ENCODE results near the gene PREB. TPM values are rescaled to one million over a fixed set of nuclear protein-coding genes. Genes with fewer than 3 reads are reported as not detected.
"Not testable (repeated sequence)": the region's sequence is repeated elsewhere in the genome, so short reads cannot be mapped to it uniquely, and the experiment has no call there.

The PREB gene
- 59.0 TPM for polyA plus RNA-seq (2013, experiment 1 of 2; ENCODE audit: insufficient read length)
- polyA plus RNA-seq (2013, experiment 2 of 2; ENCODE audit: insufficient read length), result 54.6 TPM

- peak; percentile 96 for DNase-seq
Observed at GRCh38 chr2:27133905-27134780, at the start of gene PREB. PREB (minus strand) TSS chr2:27134636; CDS start chr2:27134421, 215 bp downstream.

GRCh38 chr2:27184115-27184514, 49.7 kb upstream of the PREB start:
- DNase-seq, result peak; percentile 26

DNA sequence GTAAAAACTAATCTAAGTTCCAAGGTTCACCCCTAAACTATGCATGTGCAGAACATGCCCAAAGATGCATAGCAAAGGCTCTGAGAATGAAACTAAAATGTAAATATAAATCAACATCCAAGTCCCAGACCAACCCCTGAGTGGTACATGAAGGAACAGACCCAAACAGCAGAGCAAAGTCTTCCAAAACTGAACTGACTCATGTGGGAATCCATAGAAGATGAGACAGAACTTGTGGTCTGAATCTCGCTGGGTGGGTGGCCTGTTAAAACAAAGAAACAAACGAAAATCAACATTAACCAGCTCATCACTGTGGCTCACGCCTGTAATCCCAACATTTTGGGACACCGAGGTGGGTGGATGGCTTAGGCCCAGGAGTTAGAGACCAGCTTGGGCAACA, 47.9 kb upstream of the PREB start:
- DNase-seq, result peak; percentile 93

DNA sequence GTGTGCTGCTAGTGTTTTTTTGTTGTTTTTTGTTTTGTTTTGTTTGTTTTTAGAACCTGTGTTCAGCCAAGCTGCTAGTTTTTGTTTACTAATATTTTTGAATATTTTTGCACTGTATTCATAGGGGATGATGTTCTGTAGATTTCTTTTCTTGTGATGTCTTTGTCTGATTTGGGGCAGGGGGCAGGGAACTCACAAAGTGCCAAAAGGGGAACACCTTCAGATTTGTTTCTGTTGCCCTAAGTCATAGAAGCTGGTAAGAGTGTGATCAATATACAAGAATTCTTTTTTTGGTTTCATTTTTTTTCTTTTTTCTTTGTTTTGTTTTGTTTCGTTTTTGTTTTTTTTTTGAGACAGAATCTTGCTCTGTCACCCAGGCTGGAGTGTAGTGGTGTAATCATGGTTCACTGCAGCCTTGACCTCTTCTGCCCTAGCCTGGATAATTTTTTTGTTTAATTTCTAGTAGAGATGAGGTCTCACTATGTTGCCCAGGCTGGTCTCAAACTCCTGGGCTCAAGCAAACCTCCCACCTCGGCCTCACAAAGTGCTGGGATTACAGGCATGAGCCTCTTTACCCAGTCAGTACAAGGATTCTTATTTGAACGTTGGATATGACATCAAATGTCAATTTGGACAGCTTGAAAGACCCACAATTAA, 45.0 kb upstream of the PREB start:
- no peak for DNase-seq

DNA sequence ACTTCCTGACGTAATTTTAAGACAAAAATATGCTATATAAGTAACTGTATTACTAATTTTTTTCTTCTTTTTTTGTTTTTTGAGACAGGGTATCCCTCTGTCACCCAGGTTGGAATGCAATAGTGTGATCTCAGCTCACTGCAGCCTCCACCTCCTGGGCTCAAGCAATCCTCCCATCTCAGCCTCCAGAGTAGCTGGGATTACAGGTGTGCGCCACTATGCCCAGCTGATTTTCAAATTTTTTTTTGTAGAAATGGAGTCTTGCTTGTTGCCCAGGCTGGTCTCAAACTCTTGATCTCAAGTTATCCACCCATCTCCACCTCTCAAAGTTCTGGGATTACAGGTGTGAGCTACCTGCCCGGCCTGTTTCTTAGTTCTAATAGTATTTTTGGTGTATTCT, 44.0 kb upstream of the PREB start:
- DNase-seq, result no peak

DNA sequence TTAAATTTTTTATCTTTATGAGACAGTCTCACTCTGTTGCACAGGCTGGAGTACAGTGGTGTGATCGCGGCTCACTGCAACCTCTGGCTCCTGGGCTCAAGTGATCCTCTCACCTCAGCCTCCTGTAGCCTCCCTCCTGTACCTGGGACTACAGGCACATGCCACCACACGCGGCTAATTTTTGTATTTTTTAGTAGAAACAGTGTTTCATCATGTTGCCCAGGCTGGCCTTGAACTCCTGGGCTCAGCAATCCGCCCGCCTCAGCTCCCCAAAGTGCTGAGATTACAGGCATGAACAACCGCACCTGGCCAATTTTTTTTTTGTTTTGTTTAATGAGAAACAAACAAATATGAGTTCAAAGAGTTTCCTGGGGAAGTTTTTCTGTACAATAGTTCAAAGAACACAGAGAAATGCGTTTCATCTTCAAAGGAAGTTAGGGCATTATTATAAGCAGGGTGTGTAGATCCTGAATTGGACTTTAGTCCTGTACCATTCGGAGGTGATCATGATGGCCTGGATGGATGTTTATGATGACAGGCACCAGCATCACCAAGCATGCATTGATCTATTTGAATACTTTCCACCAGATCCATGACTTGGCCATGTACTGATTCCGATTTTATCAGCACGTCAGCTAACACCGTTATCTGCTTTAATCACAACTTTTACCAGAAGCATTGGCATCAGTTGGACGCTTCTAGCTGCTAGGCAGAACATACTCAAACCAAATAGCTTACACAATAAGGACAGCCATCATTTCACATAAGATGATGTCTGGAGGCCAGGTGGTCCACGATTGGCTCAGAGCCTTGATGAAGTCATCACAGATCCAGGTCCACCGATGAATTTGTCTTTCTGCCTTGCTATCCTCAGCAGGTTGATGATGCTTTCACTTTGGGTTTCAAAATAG, 43.3 kb upstream of the PREB start:
- no peak for DNase-seq

- DNase-seq, result not testable (repeated sequence)
Observed at GRCh38 chr2:27175781-27176180, 41.3 kb upstream of the PREB start.

GRCh38 chr2:27175330-27175729, 40.9 kb upstream of the PREB start:
- DNase-seq, result no peak

DNA sequence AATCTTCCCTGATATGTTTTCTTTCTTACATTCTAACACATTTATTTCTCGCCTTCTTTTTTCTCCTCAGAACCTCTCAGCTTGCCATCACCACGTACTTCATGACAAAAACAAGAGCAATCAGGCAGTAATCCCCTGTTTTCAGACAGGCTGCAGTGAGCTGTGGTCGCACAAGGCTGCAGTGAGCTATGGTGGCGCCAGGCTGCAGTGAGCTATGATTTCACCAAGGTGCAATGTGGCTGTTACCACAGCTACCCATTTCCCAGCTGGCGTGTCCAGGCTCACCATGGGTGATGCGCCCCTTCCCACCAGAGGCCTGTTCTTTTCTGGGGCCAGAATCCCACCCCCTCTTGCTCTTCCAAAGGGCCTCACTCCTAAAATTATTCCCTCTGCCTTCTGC, 40.2 kb upstream of the PREB start:
- DNase-seq, result peak; percentile 46

GRCh38 chr2:27171351-27171848, 37.0 kb upstream of the PREB start:
- DNase-seq, result no peak

DNA sequence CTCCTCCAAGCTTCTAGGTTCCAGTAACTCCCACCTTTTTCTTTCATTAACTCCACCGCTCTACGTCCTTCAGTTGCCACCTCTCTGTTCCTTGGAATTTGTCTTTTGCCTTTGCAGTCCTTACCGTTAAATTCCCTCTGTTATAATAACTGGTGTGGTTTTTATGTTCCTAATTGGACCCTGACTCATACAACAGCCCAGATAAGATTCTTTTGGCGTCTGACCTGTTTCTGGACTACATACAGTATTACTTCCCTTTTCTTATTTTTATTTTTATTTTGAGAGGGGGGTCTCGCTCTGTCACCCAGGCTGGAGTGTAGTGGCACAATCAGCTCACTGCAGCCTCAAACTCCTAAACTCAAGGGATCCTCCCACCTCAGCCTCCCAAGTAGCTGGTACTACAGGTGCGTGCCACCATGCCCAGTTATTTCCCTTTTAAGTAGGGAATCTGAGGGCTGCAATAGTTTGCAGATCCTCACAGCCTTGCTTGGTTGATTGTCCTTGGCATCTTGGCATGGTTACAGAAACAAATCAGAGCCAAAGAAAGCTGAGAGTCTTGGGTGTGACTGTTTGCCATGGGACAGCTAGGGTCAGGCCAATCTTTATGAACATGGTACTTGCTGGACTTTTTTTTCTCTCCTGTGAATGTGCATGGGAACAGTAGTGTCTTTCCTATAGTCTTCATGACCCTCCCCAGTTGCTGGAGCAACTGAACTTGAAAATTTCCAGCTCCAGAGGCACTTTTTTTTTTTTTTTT, 36.3 kb upstream of the PREB start:
- DNase-seq, result no peak

DNA sequence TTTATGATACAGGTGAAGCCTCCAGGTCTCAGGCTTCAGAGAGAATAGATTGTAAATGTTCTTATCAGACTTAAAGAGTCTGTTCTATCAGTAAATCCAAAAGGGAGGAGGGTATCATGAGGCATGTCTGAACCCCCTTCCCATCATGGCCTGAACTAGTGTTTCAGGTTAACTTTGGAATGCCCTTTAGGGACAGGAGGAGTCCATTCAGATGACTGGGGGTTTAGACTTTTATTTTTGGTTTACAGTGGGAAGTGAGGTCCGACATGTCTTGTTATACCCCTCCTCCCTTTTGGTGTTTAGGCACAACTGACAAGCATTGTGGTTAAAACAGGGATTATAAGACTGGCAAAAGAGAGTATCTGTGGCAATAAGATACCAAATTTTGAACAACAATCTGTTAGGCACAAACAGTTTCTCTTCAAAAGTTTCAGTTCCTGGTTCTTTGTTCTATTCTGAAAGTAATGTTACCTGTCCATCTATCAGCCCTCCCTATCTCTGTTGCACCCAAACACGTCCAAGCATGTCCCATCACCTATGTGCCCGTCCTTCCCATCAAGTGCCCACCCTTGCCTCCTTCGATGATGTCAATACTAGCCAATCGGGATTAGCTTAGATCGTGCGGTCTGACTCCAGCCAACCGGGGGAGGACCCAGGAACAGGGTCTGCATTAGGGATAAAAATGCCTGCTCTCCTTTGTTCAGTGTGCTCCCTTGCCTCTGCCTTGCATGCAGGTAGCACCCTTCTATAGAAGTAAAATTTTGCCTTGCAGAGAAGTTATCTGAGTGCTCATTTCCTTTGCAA, 30.7 kb upstream of the PREB start:
- DNase-seq, result no peak

- DNase-seq, result peak; percentile 49
Observed at GRCh38 chr2:27162151-27163121, 28.0 kb upstream of the PREB start.

DNA sequence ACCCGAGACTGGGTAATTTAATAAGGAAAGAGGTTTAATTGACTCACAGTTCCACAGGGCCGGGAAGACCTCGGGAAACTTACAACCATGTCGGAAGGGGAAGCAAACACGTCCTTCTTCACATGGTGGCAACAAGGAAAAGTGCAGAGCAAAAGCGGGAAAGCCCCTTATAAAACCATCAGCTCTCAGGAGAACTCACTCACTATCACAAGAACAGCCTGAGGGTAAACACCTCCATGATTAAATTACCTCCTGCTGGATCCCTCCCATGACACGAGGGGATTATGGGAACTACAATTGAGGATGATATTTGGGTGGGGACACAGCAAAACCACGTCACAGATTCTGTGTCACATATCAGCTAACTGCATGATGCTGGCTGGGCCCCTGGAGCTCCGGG, 25.8 kb upstream of the PREB start:
- no peak for DNase-seq

- DNase-seq, result no peak
Observed at GRCh38 chr2:27159271-27159670, 24.8 kb upstream of the PREB start.

DNA sequence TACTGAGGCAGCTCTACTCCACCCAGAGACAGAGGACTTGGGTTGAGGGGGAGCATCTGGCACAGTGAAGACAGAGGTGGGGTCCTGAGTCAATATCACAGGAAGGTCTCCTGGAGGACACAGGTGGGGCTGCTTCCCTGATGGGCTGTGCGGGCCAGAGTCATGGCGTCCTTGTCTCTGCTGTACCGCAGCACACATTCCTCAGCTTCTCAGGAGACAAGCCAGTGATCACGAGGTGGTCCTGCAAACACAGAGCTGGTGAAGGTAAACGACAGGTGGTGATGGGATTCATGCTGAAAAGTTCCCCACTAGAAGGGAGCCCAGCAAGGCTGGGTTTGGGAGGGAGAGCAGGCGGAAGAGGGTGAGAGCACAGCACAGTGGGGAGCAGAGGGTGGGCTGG, 24.0 kb upstream of the PREB start:
- DNase-seq, result no peak

DNA sequence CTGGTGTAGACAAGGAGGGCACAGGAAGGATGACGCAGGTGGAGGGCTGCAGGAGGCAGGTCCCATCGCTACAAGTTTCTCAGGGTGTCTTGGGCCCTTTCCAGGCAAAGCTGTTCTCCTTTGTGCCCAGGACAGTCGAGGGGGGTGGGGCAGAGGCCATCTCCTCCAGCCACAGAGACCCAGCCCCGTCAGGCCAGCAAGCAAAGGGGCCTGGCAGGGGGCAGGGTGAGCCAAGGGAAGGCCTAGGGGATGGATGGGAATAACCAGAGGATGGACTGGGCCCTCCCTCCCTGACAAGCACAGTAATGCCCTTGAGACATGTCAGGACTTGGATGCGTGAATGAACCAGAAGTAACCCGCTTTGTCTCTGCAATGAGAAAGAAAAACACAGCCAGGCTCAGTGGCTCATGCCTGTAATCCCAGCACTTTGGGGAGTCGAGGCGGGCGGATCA, 20.7 kb upstream of the PREB start:
- DNase-seq, result no peak

DNA sequence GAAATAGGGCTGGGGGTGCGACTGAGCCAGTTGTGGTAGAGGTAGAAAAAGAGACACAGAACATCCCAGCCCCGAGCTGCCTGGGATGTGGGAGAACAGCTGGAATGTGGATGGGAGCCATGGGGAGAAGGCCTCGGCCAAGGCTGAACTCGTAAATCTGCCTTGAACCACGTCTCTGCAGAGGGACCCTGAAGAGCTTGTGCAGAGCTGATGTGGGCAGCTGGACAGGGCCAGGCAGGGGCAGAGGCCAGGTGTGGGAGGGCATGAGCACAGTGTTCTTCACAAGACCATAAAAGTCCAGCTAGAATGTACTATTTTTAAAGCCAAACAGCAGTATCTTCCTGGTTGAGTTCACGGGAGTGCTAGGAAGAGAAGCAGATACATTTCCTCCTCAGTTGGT, 20.1 kb upstream of the PREB start:
- no peak for DNase-seq

GRCh38 chr2:27152796-27153464, 18.5 kb upstream of the PREB start:
- DNase-seq, result peak; percentile 31
